ENCODE data around the gene YBX1.

GRCh38 chr1:42739753-42740700 is 57.8 kb downstream of the YBX1 start, which contains the start of gene CLDN19:
- TF ChIP-seq POLR2A (IDR thresholded peaks at IDR 0.05) (no peak), CTCF (IDR thresholded peaks at IDR 0.05) (no peak)
